ENCODE measurements around the gene GABRB3. TPM values are rescaled to one million over a fixed set of nuclear protein-coding genes. Genes with fewer than 3 reads are reported as not detected.

The GABRB3 gene
- total RNA-seq, 1 experiment from 2014 or later = 0.13 TPM

- Histone ChIP-seq H3K27me3 (ENCODE audit: control insufficient read depth, insufficient read depth, low read length) (no peaks in the 10 kb centered on the region), H3K9me3 (ENCODE audit: control insufficient read depth, insufficient read depth, low read depth, low read length) (peaks cover 4% of the 10 kb centered on the region; the same call in 1 of the 2 replicates), H3K4me1 (ENCODE audit: control insufficient read depth, insufficient read depth, low read length) (no peaks in the 10 kb centered on the region), H3K36me3 (ENCODE audit: control insufficient read depth, insufficient read depth, low read length) (no peaks in the 10 kb centered on the region), H3K27ac (ENCODE audit: low read length) (no peak overlapping the region), H3K4me3 (ENCODE audit: low read depth in 2 of 2, low read length in 2 of 2) (no peak overlapping the region)
- ATAC-seq (no peak), DNase-seq (ENCODE audit: low read depth, low spot score) (no peak)
- TF ChIP-seq REST (IDR thresholded peaks at IDR 0.05; ENCODE audit: insufficient read depth in 1 of 2, low read depth in 2 of 2, low read length in 1 of 2) (no peak), SIN3A (IDR thresholded peaks at IDR 0.05; ENCODE audit: borderline replicate concordance, insufficient read depth, low read depth, low read length) (no peak), POLR2AphosphoS5 (IDR thresholded peaks at IDR 0.05; ENCODE audit: low read depth, low read length) (no peak), TCF7L2 (IDR thresholded peaks at IDR 0.05; ENCODE audit: low read depth, low read length) (no peak)
- TF ChIP-seq, protein P1, sequence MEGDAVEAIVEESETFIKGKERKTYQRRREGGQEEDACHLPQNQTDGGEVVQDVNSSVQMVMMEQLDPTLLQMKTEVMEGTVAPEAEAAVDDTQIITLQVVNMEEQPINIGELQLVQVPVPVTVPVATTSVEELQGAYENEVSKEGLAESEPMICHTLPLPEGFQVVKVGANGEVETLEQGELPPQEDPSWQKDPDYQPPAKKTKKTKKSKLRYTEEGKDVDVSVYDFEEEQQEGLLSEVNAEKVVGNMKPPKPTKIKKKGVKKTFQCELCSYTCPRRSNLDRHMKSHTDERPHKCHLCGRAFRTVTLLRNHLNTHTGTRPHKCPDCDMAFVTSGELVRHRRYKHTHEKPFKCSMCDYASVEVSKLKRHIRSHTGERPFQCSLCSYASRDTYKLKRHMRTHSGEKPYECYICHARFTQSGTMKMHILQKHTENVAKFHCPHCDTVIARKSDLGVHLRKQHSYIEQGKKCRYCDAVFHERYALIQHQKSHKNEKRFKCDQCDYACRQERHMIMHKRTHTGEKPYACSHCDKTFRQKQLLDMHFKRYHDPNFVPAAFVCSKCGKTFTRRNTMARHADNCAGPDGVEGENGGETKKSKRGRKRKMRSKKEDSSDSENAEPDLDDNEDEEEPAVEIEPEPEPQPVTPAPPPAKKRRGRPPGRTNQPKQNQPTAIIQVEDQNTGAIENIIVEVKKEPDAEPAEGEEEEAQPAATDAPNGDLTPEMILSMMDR (IDR thresholded peaks at IDR 0.05) = no peak
- no TSS peak for BruUV-seq (replicated peaks)
- POLR2A ChIA-PET = no interaction called here
- CTCF ChIA-PET = no interaction called here
- intact Hi-C loops (cut with micrococcal nuclease; ENCODE audit: unreplicated experiment) (no loop called here), in situ Hi-C loops (cut with HindIII; ENCODE audit: low pct_unique_long_range_greater_than_20kb, low sequenced_read_pairs) (no loop called here)
Observed at GRCh38 chr15:26525096-26525495, 247.8 kb downstream of the GABRB3 start.

GRCh38 chr15:26521691-26522198, 251.1 kb downstream of the GABRB3 start:
- ChIA-PET CTCF (no interaction called here), POLR2A (no interaction called here)
- H3K27me3 ChIP-seq (ENCODE audit: control insufficient read depth, insufficient read depth, low read length) = no peaks in the 10 kb centered on the region
- intact Hi-C loops (cut with micrococcal nuclease; ENCODE audit: unreplicated experiment) (no loop called here), in situ Hi-C loops (cut with HindIII; ENCODE audit: low pct_unique_long_range_greater_than_20kb, low sequenced_read_pairs) (no loop called here)
- TF ChIP-seq TCF7L2 (IDR thresholded peaks at IDR 0.05; ENCODE audit: low read depth, low read length) = no peak
- no peak for TF ChIP-seq POLR2AphosphoS5 (IDR thresholded peaks at IDR 0.05; ENCODE audit: low read depth, low read length)
- TF ChIP-seq, protein P1 (IDR thresholded peaks at IDR 0.05) = no peak
- TF ChIP-seq SIN3A (IDR thresholded peaks at IDR 0.05; ENCODE audit: borderline replicate concordance, insufficient read depth, low read depth, low read length) = no peak
- TF ChIP-seq REST (IDR thresholded peaks at IDR 0.05; ENCODE audit: insufficient read depth in 1 of 2, low read depth in 2 of 2, low read length in 1 of 2) = no peak
- H3K9me3 ChIP-seq (ENCODE audit: control insufficient read depth, insufficient read depth, low read depth, low read length) = peaks cover 4% of the 10 kb centered on the region; the same call in 1 of the 2 replicates
- H3K27ac ChIP-seq (ENCODE audit: low read length) = no peak overlapping the region
- DNase-seq (ENCODE audit: low read depth, low spot score) = no peak
- no peak for ATAC-seq
- no peaks in the 10 kb centered on the region for H3K4me1 ChIP-seq (ENCODE audit: control insufficient read depth, insufficient read depth, low read length)
- H3K4me3 ChIP-seq (ENCODE audit: low read depth in 2 of 2, low read length in 2 of 2) = no peak overlapping the region
- BruUV-seq (replicated peaks) = no TSS peak
- no peaks in the 10 kb centered on the region for H3K36me3 ChIP-seq (ENCODE audit: control insufficient read depth, insufficient read depth, low read length)

Data from Panc1 (cell line).